Mesenchymal stem cell (in vitro differentiated cells and primary cell): Measurements from ENCODE around the gene RHEB.

Experiments
- DNase-seq: peaks from one replicate; pipeline ENCODE4 v3.0.0-alpha.2; 2013
- H2AFZ ChIP-seq: one replicate; pipeline ENCODE4 v1.6.1; 2013; ENCODE audit warnings: low read depth, mild to moderate bottlenecking, control low read depth, inconsistent platforms, low read length, moderate library complexity
- H2AK5ac ChIP-seq: 2 replicates; pipeline ENCODE4 v1.6.1; 2013; ENCODE audit warnings: low read length, moderate library complexity, mild to moderate bottlenecking, inconsistent platforms; ENCODE audit not compliant: severe bottlenecking
- H2BK120ac ChIP-seq: one replicate; pipeline ENCODE4 v1.6.1; 2013; ENCODE audit warnings: low read depth, mild to moderate bottlenecking, inconsistent platforms, low read length, moderate library complexity
- H2BK12ac ChIP-seq, 2 experiments: one replicate each; pipeline ENCODE4 v1.6.1; 2013; ENCODE audit warnings: inconsistent platforms in 2 of 2, low read length in 2 of 2, mild to moderate bottlenecking in 2 of 2, moderate library complexity in 2 of 2, control low read depth in 1 of 2
- H2BK15ac ChIP-seq: one replicate; pipeline ENCODE4 v1.6.1; 2013; ENCODE audit warnings: mild to moderate bottlenecking, low read depth, inconsistent platforms; ENCODE audit not compliant: poor library complexity, severe bottlenecking
- H2BK5ac ChIP-seq: 2 replicates; pipeline ENCODE4 v1.6.1; 2013; ENCODE audit warnings: low read depth, mild to moderate bottlenecking, low read length, control low read depth, inconsistent platforms; ENCODE audit not compliant: poor library complexity, severe bottlenecking
- H3K14ac ChIP-seq, 2 experiments: one replicate each; pipeline ENCODE4 v1.6.1; 2013; ENCODE audit warnings: inconsistent platforms in 2 of 2, low read length in 2 of 2, control low read depth in 1 of 2, mild to moderate bottlenecking in 1 of 2, moderate library complexity in 1 of 2
- H3K18ac ChIP-seq, 2 experiments: one replicate each; pipeline ENCODE4 v1.6.1; 2013; ENCODE audit warnings: inconsistent platforms in 2 of 2, low read length in 2 of 2, control low read depth in 1 of 2, low read depth in 1 of 2, mild to moderate bottlenecking in 1 of 2
- H3K23ac ChIP-seq, 2 experiments: one replicate each; pipeline ENCODE4 v1.6.1; 2013; ENCODE audit warnings: inconsistent platforms in 2 of 2, low read length in 2 of 2, mild to moderate bottlenecking in 2 of 2, moderate library complexity in 2 of 2, control low read depth in 1 of 2
- H3K27ac ChIP-seq: 2 replicates; pipeline ENCODE4 v1.5.1; 2013; ENCODE audit warnings: mild to moderate bottlenecking, moderate library complexity, low read length, control low read depth, inconsistent platforms; ENCODE audit not compliant: poor library complexity, severe bottlenecking
- H3K27me3 ChIP-seq, 2 experiments: 2 replicates each; pipeline versions ENCODE4 v1.6.1 to v1.7.0; 2013; ENCODE audit warnings: low read length in 2 of 2, mild to moderate bottlenecking in 2 of 2, moderate library complexity in 2 of 2, control low read depth in 1 of 2, inconsistent platforms in 1 of 2; ENCODE audit not compliant: control insufficient read depth in 1 of 2, insufficient read depth in 1 of 2
- H3K36me3 ChIP-seq, 2 experiments: 2 replicates each; pipeline versions ENCODE4 v1.6.1 to v1.7.0; 2013; ENCODE audit warnings: low read length in 2 of 2, control low read depth in 1 of 2, inconsistent platforms in 1 of 2, low read depth in 1 of 2, mild to moderate bottlenecking in 1 of 2; ENCODE audit not compliant: insufficient read depth in 2 of 2, control insufficient read depth in 1 of 2
- H3K4ac ChIP-seq, 2 experiments: one replicate each; pipeline ENCODE4 v1.6.1; 2013; ENCODE audit warnings: inconsistent platforms in 2 of 2, low read length in 2 of 2, mild to moderate bottlenecking in 2 of 2, moderate library complexity in 2 of 2, control low read depth in 1 of 2, low read depth in 1 of 2
- H3K4me1 ChIP-seq: 2 replicates; pipeline ENCODE4 v1.6.1; 2013; ENCODE audit warnings: low read depth, low read length, control low read depth; ENCODE audit not compliant: control insufficient read depth, insufficient read depth
- H3K4me2 ChIP-seq: 2 replicates; pipeline ENCODE4 v1.6.1; 2013; ENCODE audit warnings: low read length, mild to moderate bottlenecking, inconsistent platforms; ENCODE audit not compliant: poor library complexity, severe bottlenecking
- H3K4me3 ChIP-seq, 2 experiments: 2 replicates each; pipeline versions ENCODE4 v1.5.1 to v1.7.0; 2013; ENCODE audit warnings: low read length in 2 of 2, mild to moderate bottlenecking in 2 of 2, control low read depth in 1 of 2, low read depth in 1 of 2; ENCODE audit not compliant: insufficient read depth in 1 of 2
- H3K79me1 ChIP-seq: replicated peaks from 2 replicates; pipeline ENCODE4 v1.6.1; 2013; ENCODE audit warnings: mild to moderate bottlenecking, control low read depth, low read length, inconsistent platforms; ENCODE audit not compliant: poor library complexity, severe bottlenecking
- H3K9ac ChIP-seq: 2 replicates; pipeline ENCODE4 v1.7.0; 2013; ENCODE audit warnings: mild to moderate bottlenecking, low read length, moderate library complexity
- H3K9me3 ChIP-seq: 2 replicates; pipeline ENCODE4 v1.7.0; 2013; ENCODE audit warnings: mild to moderate bottlenecking, low read length; ENCODE audit not compliant: control insufficient read depth
- H4K8ac ChIP-seq: one replicate; pipeline ENCODE4 v1.6.1; 2013; ENCODE audit warnings: inconsistent platforms, mild to moderate bottlenecking, low read length, moderate library complexity
- H4K91ac ChIP-seq: one replicate; pipeline ENCODE4 v1.6.1; 2013; ENCODE audit warnings: mild to moderate bottlenecking, low read length, inconsistent platforms
- WGBS: methylation state at CpG from one replicate; pipeline ENCODE4 v1.1.7; 2013; ENCODE audit warnings: mixed read lengths; 5-methylcytosine and 5-hydroxymethylcytosine counted together

The RHEB gene

DNA sequence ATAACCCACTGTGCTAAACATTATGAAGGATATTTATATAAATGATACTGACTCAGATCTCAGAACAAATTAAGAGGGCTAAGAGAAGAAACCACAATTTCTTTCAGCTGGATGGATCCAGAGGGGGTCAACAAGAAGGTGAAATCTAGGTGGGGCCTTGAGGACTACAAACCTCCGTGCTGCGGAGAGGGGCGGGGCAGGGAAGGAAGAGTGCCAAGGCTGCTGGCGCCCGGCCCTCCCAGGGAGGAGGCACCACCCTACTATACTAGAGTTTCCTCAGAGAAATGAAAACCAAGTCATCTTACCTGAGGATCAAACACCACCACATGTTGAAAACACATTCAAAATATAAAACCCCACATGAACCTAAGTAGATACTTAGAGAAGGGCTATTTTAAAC lies 50.4 kb downstream of the RHEB start:
- H3K4me1 ChIP-seq: peaks cover 5% of the 10 kb centered on the region
- H2BK15ac ChIP-seq: no peak overlapping the region
- H3K36me3 ChIP-seq: peaks cover 48 to 95% of the 10 kb centered on the region in 2 experiments
- H3K4me2 ChIP-seq: no peak overlapping the region
- H2BK120ac ChIP-seq: no peak overlapping the region
- H2AK5ac ChIP-seq: no peak overlapping the region
- H3K27me3 ChIP-seq: no peaks in the 10 kb centered on the region
- H3K27ac ChIP-seq: no peak overlapping the region
- no peak for DNase-seq
- no peak overlapping the region for H3K18ac ChIP-seq
- no peak overlapping the region for H4K8ac ChIP-seq
- H2BK12ac ChIP-seq: no peak overlapping the region
- H2BK5ac ChIP-seq: no peak overlapping the region
- H3K9ac ChIP-seq: no peak overlapping the region
- H3K14ac ChIP-seq: no peak overlapping the region
- H3K9me3 ChIP-seq: no peaks in the 10 kb centered on the region
- H2AFZ ChIP-seq: no peak overlapping the region
- H4K91ac ChIP-seq: no peak overlapping the region
- peaks cover 39% of the 10 kb centered on the region for H3K79me1 ChIP-seq
- H3K23ac ChIP-seq: no peak overlapping the region
- 95% methylated on average over 5 of the region's 5 CpGs for WGBS
- no peak overlapping the region for H3K4ac ChIP-seq
- no peak overlapping the region for H3K4me3 ChIP-seq

DNA sequence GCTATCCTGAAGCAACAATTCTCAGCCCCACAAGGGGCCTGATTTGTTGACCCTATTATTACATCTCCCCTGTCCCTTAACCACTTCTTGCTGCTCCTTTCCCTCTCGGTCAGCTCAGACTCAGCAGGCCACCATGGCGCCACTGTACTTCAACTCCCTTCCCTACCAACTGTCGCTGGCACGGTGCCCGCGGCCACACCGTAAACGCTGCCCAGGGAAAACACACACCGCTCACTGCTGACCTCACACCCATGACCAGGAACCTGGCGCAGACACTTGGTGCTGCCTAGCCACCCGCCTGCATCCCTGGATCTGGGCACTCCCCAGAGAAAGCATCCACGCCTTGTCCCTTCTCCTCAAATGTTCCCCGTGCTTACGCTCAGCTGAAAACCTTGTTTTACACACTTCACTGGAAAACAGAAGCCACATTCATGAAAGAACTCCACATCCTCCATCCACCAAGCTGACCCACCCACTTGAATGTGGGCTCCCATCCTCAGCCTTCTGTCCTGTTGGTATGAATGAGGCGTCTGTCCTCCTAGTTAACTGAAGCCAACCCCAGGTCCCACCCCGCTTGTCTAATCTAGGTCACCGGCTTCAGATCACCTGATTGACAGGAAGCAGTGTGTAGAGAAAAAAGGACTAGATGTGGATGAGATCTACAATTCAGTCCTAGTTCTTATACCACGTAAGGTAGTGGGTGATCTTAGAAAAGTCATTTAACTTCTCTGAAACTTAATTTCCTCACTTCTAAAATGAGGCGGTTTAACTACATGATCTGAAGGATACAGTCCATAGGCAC lies 51.3 kb downstream of the RHEB start:
- Histone ChIP-seq H3K9ac (no peak overlapping the region), H4K8ac (no peak overlapping the region), H2BK5ac (no peak overlapping the region), H2BK120ac (no peak overlapping the region), H3K18ac (no peak overlapping the region), H3K36me3 (peaks cover 54 to 98% of the 10 kb centered on the region in 2 experiments), H3K4ac (no peak overlapping the region), H3K27me3 (no peaks in the 10 kb centered on the region), H3K27ac (no peak overlapping the region), H2BK15ac (no peak overlapping the region), H3K4me1 (peaks cover 5% of the 10 kb centered on the region), H3K23ac (no peak overlapping the region), H2AFZ (no peak overlapping the region), H3K14ac (no peak overlapping the region), H2AK5ac (no peak overlapping the region), H3K4me3 (no peak overlapping the region), H3K4me2 (no peak overlapping the region), H3K9me3 (peaks cover 5% of the 10 kb centered on the region), H4K91ac (no peak overlapping the region), H3K79me1 (peaks cover 39% of the 10 kb centered on the region), H2BK12ac (no peak overlapping the region)
- 97% methylated on average over 16 of the region's 19 CpGs for WGBS
- no peak for DNase-seq

DNA sequence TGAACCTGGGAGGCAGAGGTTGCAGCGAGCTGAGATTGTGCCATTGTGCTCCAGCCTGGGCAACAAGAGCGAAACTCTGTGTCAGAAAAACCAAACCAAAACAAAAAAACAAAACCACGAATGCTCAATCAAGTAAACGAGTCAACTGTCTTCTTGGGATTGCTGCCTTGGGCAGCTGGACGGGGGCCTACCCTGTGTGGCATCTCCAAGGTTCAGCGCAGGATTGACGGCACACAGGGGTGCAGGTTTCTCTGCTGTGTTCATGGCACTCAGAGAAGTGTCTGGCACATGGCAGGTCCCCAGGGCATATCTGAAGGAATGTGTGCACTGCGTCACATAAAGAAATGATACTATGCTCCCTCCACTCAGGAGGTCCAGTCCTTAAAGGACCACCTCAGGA lies 54.5 kb downstream of the RHEB start:
- Histone ChIP-seq H2BK12ac (no peak overlapping the region), H3K4me3 (no peak overlapping the region), H2BK15ac (no peak overlapping the region), H3K79me1 (peaks cover 24% of the 10 kb centered on the region), H3K14ac (no peak overlapping the region), H2BK5ac (no peak overlapping the region), H3K9me3 (peaks cover 17% of the 10 kb centered on the region), H3K27ac (no peak overlapping the region), H2AFZ (no peak overlapping the region), H3K36me3 (peaks cover 46 to 73% of the 10 kb centered on the region in 2 experiments), H2AK5ac (no peak overlapping the region), H2BK120ac (no peak overlapping the region), H3K18ac (no peak overlapping the region), H4K8ac (no peak overlapping the region), H3K4me2 (no peak overlapping the region), H3K27me3 (no peaks in the 10 kb centered on the region), H3K23ac (no peak overlapping the region), H3K9ac (no peak overlapping the region), H3K4me1 (peaks cover 12% of the 10 kb centered on the region), H4K91ac (peak overlapping the region; percentile 23), H3K4ac (no peak overlapping the region)
- WGBS: 97% methylated on average over 8 of the region's 8 CpGs
- DNase-seq: no peak

GRCh38 chr7:151462306-151462779 lies 57.4 kb downstream of the RHEB start:
- no peak overlapping the region for H2AK5ac ChIP-seq
- no peak overlapping the region for H4K8ac ChIP-seq
- no peak overlapping the region for H2BK120ac ChIP-seq
- peaks cover 7% of the 10 kb centered on the region for H3K79me1 ChIP-seq
- H3K4me1 ChIP-seq: peaks cover 14% of the 10 kb centered on the region
- no peak overlapping the region for H2AFZ ChIP-seq
- H2BK15ac ChIP-seq: no peak overlapping the region
- H3K9me3 ChIP-seq: peaks cover 17% of the 10 kb centered on the region
- no peak overlapping the region for H3K4me3 ChIP-seq
- H3K4ac ChIP-seq: no peak overlapping the region
- no peak overlapping the region for H4K91ac ChIP-seq
- no peaks in the 10 kb centered on the region for H3K27me3 ChIP-seq
- no peak overlapping the region for H3K14ac ChIP-seq
- H3K18ac ChIP-seq: no peak overlapping the region
- H3K23ac ChIP-seq: no peak overlapping the region
- no peak for DNase-seq
- H2BK5ac ChIP-seq: no peak overlapping the region
- H2BK12ac ChIP-seq: no peak overlapping the region
- no peak overlapping the region for H3K27ac ChIP-seq
- no peak overlapping the region for H3K4me2 ChIP-seq
- 100% methylated on average over 1 of the region's 1 CpG for WGBS
- peaks cover 26 to 45% of the 10 kb centered on the region in 2 experiments for H3K36me3 ChIP-seq
- H3K9ac ChIP-seq: no peak overlapping the region
